ENCODE results near the gene HPCA. TPM values are rescaled to one million over a fixed set of nuclear protein-coding genes. Genes with fewer than 3 reads are reported as not detected.

The HPCA gene
- total and polyA plus RNA-seq, 10 donors: 0.29 to 0.33 (median 0.32) TPM; not detected in 7

DNA sequence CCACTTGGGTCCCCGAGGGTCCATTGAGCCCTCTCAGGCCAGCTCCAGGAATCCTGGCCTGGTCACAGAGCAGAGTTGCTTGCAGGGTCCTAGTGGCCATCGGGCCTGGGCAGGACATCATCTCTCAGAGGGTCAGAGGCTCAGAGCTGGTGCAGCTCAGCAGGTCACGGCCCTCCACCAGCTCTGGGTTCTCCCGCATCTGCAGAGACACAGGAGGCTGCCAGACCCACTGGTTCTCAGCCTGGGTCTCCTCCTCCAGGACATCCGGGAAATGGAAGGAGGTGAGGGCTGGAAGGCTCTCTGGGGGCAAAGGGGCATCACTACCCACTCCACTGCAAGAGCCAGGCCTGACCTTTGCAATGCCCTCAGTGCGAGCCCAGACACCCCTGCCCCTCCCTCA is 8.4 kb downstream of the HPCA start:
- Histone ChIP-seq H3K4me3 (no peak overlapping the region), H3K36me3 (no peaks in the 10 kb centered on the region), H3K9me3 (no peaks in the 10 kb centered on the region), H3K27ac (no peak overlapping the region), H3K4me1 (peaks cover 6 to 20% (median 15%) of the 10 kb centered on the region in 6 donors), H3K27me3 (replicated peaks in 1 of 7) (peaks cover 0 to 69% (median 33%) of the 10 kb centered on the region in 7 donors)
- peak; percentile 65 for DNase-seq
- TF ChIP-seq, protein P1, sequence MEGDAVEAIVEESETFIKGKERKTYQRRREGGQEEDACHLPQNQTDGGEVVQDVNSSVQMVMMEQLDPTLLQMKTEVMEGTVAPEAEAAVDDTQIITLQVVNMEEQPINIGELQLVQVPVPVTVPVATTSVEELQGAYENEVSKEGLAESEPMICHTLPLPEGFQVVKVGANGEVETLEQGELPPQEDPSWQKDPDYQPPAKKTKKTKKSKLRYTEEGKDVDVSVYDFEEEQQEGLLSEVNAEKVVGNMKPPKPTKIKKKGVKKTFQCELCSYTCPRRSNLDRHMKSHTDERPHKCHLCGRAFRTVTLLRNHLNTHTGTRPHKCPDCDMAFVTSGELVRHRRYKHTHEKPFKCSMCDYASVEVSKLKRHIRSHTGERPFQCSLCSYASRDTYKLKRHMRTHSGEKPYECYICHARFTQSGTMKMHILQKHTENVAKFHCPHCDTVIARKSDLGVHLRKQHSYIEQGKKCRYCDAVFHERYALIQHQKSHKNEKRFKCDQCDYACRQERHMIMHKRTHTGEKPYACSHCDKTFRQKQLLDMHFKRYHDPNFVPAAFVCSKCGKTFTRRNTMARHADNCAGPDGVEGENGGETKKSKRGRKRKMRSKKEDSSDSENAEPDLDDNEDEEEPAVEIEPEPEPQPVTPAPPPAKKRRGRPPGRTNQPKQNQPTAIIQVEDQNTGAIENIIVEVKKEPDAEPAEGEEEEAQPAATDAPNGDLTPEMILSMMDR (IDR thresholded peaks at IDR 0.05 in 8 of 11, conservative IDR thresholded peaks at IDR 0.05 in 3 of 11): no peak
- TF ChIP-seq POLR2AphosphoS5 (IDR thresholded peaks at IDR 0.05): no peak
- TF ChIP-seq POLR2A (IDR thresholded peaks at IDR 0.05): no peak
- intact Hi-C loops (cut with DNase I; ENCODE audit: low total_unique reads): no loop called here
- WGBS, 5 donors: 79 to 92% (median 82%) methylated on average over 2 to 6 of the region's 6 CpGs

DNA sequence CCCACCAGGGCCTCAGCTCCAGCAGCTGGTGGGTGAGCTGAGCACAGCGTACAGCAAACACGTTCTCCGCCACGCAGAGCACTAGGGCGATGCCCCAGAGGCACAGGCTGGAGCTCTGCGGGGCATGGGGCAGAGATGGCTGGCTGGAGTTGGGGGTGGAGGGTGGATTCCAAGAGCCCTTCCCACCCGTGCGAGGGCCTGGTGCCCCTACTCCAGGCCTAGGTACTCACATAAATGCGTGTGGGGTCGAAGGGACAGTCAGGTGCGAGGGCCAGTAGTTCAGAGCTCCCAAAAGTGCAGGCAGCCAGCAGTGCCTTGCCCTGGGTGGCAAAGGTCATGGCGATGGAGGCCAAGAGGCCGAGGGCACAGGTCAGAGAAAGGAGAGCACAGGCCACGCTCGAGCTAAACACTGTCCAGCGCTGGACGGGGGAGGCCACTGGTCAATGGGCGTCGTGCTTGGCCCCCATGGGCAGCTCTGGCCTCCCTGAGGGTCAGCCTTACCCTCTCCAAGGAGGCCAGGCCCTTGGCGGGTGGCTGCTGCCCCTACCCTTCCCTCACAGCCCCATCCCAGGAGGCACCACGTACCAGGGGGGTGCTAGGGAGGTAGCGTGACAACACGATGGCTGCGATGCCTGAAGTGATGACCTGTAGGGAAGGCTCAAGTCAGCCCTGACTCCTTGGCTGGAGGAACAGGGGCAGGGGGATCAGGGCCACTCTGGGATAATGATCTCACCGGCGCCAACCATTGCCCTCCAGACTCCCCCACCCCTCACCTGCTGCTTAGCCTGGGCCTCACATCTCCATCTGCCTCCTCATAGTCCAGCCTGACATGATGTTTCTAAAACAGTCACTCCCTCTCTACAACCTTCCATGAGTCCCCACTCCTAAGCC is 9.3 kb downstream of the HPCA start:
- intact Hi-C loops (cut with DNase I; ENCODE audit: low total_unique reads): no loop called here
- Histone ChIP-seq H3K4me3 (no peak overlapping the region), H3K27me3 (replicated peaks in 1 of 7) (peaks cover 0 to 69% (median 40%) of the 10 kb centered on the region in 7 donors), H3K36me3 (no peaks in the 10 kb centered on the region), H3K27ac (no peak overlapping the region), H3K4me1 (peaks cover 8 to 24% (median 17%) of the 10 kb centered on the region in 6 donors), H3K9me3 (no peaks in the 10 kb centered on the region)
- TF ChIP-seq, protein P1 (IDR thresholded peaks at IDR 0.05 in 8 of 11, conservative IDR thresholded peaks at IDR 0.05 in 3 of 11): no peak
- no peak for TF ChIP-seq POLR2AphosphoS5 (IDR thresholded peaks at IDR 0.05)
- no peak for TF ChIP-seq POLR2A (IDR thresholded peaks at IDR 0.05)
- peak; percentile 61 for DNase-seq
- WGBS, 5 donors: 85 to 95% (median 92%) methylated on average over 19 to 26 of the region's 26 CpGs

DNA sequence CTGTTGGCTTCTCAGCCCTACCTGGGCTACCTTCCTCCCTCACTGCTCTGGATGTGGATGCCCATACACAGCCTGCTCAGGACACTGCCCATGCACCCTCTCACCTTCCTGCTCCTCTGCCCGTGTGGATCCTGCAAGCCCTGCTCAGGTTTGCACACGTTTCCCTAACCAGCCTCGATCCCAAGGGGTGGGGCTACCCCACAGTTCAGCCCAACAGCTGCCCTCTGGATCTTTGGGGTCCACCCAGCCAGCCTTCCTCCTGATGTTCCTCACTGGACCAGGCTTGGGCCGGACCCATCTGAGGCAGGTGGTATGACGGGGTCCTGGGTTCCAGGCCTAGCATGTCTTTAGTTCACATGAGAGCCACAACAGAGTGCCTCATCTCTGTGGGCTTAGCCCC is 10.2 kb downstream of the HPCA start:
- WGBS, 5 donors: 40 to 87% (median 79%) methylated on average over 1 to 5 of the region's 5 CpGs
- Histone ChIP-seq H3K4me3 (no peak overlapping the region), H3K27ac (no peak overlapping the region), H3K27me3 (replicated peaks in 1 of 7) (peaks cover 0 to 69% (median 40%) of the 10 kb centered on the region in 7 donors), H3K36me3 (no peaks in the 10 kb centered on the region), H3K9me3 (no peaks in the 10 kb centered on the region), H3K4me1 (peaks cover 11 to 30% (median 22%) of the 10 kb centered on the region in 6 donors)
- peak; percentile 43 for DNase-seq
- intact Hi-C loops (cut with DNase I; ENCODE audit: low total_unique reads): no loop called here
- TF ChIP-seq, protein P1 (IDR thresholded peaks at IDR 0.05 in 8 of 11, conservative IDR thresholded peaks at IDR 0.05 in 3 of 11): no peak
- TF ChIP-seq POLR2AphosphoS5 (IDR thresholded peaks at IDR 0.05): no peak
- no peak for TF ChIP-seq POLR2A (IDR thresholded peaks at IDR 0.05)
